Stimulated activated CD8-positive, alpha-beta memory T cell treated with anti-CD3 and anti-CD28 coated beads, Interleukin-7, amount 100 ng/mL, for 4 hours (primary cell): ENCODE data around the gene DOCK4.

ENCODE experiments used
- DNase-seq, 2 donors: peaks; one replicate each; pipeline ENCODE4 v3.0.0-alpha.2; 2020; ENCODE audit warnings: low read depth in 2 of 2

DOCK4 gene

DNA sequence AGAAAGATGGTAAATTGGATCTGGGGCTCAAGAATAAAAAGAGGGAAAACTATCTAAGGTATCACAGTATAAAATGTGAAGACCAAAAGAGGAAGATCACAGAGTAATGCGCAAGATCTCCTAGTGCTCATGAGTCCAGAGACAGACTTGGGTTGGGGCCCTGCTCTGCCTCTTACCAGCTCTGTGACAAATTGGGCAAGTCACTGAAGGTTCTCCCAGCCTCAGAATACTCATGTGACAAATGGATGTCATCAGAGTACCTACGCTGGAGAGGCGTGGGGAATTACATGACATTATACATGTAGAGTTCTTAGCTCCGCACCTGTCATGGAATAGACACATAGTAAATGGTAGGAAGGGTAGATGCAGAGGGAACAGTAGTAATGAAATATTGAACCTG lies 124.4 kb downstream of the DOCK4 start:
- DNase-seq = no peak

DNA sequence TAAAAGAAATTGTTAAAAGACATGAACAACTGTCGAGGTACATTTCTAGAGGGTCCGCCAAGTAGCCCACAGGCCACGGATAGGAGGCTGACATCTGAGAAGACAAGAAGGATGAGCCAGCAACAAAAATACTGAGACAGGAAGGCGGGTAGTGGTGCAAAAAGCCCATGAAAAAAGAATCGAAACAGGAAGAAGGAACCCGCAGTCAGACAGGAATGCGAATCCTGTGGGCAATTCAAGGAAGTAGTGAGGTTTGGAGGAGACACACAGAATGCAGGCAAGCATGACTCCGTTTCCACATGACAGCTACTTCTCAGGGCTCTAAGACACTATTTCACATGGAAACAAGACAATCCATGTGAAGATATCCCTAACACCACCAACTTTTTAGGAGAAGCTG lies 125.2 kb downstream of the DOCK4 start:
- no peak for DNase-seq

DNA sequence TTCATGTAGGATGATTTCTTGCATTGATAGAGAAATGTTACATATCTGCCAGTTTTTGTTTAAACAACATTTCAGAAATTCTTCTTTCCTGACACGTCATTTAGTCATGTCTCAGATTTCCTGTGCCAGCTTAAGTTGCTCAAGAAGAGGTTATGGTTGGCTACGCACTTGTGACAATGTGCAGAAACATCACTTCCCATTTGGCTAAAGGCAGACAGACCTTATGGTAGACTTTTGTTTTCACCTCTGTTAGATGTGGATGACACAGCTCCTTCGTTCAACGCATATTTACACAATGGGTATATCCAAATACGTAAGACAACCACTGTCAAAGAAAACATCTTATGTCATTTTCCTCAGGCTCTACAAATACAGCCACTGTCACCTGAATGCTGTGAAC lies 125.8 kb downstream of the DOCK4 start:
- no peak for DNase-seq

DNA sequence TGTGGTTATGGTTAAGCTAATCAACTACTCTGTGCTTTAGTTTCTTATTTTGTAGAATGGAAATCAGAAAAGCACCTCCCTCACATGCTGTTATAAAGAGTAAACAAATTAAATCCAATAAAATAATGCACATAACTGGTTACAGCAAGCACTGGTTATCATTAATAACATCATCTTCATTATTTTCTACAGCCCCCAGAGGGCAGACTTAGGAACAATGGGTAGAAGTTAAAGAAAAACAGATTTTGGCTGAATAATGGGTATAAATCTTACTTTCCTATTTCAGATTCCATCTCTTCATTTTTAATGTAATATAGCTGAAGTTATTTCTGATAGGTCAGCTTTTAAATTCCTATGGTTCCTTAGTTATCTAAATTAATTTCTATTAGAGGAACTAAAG lies 126.5 kb downstream of the DOCK4 start:
- DNase-seq = no peak

DNA sequence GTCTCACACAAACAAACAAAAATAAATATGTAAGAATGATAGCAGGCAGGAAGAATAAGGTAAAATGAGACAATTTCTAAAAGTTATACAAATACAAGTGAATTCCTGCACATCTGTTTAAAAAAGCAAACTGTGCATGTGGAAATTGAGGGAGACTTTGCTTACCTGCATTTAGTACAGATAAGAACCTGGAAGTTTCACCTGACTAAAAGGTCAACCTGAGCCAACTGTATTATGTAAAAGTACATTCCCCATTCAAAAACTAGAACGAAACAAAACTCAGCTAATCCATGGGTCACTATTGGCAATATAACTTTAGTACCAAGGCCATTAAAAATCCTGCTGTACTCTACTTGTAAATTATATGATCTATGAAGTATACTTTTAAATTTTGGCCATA lies 127.1 kb downstream of the DOCK4 start:
- no peak for DNase-seq

DNA sequence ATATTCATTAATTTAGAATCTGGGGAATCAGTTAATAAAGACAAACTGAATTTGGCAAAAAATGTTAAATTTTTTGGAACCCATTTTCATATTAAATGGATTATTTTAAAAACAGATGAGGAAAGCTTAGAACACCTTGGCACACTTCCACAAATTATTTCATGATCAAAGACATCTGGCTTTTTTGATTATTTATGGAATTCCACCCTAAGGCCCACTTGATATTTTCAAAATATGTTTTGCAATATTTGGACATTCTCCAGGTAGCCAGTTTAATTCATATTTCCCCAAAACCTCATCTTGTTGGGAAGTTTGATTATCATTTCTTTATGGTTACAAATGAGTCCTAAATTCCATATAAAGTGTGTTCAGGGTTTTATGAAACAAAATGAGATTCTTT lies 129.9 kb downstream of the DOCK4 start:
- DNase-seq = no peak

DNA sequence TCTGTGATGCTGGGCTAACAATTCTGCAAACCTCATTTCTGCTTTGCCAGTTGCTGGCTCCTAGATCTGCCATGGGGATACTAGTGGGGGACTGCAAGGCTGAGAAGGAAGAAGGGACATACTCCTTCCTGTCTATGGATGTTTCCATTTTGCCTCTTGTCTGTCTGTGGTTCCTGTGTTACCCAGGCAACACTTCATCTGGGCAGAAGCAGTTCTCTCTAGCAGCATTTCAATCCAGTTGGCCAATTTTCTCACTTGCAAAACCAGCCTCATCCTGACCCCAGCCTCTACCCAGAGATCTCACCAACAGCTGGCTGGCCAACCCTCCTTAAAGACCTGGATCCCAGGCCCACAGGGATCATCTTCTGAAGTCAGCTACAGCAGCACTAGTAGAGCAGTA lies 131.7 kb downstream of the DOCK4 start:
- DNase-seq = no peak

DNA sequence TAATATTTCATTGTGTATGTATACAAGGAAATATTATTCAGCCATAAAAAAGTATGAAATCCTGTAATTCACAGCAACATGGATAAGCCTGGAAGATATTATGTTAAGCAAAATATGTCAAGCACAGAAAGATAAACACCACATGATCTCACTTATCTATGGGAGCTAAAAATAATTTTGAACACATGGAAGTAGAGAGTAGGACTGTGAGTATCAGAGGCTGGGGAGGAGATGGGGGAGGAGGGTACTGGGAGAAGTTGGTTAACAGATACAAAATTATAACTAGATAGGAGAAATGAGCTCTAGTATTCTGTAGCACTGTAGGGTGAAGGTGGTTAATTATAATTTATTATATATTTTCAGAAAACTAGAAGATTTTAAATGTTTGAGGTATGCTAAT lies 132.7 kb downstream of the DOCK4 start:
- no peak for DNase-seq

DNA sequence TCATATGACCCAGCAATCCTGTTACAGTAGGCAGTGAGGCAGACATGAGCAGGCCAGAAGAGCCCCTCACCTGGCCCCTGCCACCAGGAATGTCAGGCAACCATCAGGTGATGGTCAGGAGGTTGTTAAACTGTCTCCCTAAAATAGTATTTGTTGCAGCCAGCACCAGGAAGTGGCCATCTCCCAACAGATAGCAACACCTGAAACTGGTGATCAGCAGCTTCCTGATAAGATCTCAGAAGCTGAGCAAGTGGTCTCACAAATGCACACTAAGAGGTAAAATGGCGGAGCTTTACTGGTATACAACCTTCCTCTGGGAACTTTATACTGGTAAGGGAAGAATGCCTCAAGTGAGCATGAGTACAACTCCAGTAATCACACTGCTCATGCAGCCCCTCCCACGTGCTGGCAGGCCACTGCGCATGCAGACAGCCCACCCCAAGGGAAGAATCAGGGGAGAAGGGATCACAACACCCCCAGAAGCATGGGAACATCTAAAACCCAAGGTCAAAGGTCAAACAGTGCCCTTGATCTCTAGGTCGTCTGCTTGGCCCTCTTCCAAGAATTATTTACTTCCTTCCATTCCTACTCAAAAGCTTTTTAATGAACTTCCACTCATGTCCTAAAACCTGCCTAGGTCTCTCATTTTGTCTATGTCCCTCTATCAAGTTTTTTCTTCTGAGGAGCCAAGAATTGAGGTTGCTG lies 133.5 kb downstream of the DOCK4 start:
- no peak for DNase-seq

DNA sequence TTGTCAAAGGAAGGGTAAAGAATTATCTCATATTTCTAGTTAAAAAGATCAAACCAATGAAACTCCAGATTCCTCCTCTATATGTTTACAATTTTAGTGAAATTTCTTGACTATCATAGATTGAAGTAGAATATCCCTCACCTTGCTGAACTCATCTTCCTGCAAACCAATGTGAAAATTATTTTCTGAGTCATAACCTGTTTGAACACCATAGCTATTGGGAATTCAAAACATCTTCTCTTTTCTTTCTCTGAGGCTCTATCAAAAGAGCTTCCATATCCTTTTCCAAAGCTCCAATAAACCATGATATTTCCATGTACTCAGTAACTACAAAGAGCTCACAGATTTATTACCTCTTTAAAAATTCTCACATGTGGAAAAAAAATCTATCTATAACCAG lies 134.3 kb downstream of the DOCK4 start:
- DNase-seq = no peak

DNA sequence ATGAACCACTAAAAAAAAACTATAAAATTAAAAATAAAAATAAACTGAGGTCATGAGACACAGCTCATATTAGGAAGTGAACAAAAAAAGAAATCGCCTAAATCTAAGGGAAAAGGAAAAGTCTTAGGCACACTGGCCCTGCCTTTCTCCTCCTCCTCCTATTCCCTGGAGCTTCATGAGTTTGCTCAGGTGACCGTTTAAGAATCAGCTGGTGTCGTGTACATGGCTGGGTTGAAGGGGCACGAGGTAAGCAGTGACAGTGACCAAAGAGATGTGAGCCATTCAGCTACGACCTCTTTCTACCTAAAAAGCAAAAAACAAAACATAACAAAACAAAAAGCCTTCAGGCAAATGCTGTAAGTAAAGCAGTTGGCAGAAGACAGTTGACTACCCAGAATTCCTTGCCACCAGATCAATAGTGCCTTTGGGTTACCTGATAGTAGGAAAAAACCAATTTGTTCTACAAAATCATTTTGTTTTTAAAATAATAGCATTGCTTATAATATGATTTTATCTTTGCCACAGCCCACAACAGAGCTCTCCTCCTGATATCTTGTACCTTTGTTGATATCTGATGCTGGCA lies 135.4 kb downstream of the DOCK4 start:
- DNase-seq = no peak

DNA sequence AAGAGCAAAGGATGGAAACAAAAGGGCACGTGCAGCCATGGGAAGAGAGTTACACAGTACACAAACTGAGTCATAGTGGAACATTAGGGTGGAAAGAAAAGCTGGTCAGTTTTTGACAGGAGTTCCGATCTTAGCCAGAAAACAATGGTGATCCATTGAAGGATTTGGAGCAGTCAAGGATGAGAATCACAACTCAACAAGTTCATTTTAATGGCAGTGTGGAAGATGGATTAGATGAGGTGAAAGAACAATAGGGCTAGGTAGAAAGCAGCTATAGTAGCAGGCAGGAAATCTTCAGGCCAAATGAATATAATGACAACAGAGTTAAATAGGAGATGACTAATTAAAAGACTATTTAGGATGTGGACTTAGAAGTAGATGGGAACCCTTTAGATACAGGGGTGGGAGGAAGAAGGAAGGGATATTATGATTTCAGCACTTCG lies 136.3 kb downstream of the DOCK4 start:
- no peak for DNase-seq

DNA sequence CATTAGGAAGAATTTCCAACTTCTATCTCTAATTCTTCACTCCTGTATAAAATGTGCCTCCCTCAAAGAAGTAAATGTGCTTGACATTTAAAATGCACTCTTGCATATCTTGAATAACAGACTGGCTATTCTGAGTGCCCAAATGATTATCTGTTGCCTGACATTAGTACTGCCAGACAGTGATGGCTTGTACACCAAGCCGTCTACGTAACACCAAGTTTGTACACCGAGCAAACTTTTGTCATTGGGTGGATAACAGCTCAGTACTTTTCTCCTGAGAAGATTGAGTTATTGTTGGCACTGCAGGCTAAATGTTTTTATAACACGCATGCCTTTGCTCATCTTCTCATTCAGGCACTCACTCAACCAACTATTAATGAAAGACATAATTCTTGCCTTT lies 137.2 kb downstream of the DOCK4 start:
- DNase-seq = no peak

DNA sequence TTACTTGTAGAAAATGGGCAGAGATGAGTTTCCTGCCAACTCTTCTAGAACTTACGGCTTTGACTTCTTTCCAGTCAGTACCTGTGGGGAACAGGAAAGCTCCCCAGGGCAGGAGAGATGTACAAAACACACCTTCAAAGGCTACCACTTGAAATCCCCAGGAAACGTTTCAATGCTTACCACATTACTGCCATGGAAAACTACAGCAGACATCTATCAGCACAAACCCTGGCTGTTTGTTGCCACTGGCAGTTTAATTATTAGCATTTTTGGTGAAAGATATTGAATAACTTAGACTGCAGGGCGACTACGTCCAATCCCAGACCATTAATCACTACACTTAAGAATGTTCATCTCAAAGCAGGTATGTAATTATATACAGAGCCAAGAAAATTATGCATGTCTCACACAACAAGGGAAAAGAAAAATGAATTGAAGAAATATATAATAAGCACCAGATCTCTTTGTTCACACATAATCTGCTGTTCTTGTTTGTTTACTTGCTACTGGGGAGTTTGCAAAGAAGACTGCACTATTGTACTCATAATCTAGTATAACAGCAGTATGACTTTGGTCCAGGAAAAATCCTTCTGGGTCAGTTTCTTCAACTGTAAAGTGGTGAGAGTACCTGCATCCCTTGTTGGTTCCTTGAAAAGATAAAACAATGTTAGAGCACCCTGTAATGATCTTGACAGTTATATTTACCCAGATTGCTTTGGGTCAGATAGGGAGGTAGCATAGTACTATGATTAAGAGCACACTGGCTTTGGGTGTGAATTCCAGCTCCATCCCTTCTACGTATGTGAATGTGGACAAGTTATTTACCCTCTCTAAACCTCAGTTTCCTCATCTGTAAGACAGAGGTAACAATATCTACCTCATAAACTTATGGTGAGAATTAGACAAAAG lies 138.3 kb downstream of the DOCK4 start:
- no peak for DNase-seq

DNA sequence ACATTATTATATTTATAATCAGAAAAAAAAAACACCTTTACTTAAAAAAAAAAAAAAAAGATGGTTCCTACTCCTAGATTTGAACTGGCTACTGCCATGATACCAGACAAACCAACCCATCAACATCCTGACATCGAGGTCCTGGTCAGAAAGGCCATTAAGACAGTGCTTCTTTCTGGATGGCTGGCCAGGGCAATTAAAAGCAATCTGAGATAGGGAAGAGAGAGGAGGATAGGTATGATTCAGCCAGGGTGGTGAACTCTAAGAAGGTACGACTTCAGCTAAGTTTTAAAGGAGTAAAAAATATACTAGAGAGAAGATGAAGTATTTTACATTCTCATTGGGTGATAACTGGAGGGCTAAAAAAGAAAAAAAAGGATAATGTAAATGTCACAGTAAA lies 139.0 kb downstream of the DOCK4 start:
- DNase-seq = no peak

DNA sequence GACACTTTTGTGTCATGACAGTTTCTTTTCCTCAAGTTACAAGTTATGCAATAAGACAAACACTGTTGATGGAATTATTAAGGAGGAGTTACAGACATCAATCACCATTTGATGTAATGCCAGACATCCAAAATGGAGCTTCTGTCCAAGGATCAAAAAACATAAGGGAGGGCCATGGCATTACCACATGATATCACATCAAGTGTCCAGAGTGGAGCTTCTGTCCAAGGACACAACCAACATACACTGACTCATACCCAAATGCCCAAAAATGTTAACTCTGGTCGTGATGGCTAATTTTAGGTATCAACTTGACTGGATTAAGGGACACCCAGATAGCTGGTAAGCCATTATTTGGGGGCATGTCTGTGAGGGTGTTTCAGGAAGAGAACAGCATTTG lies 140.4 kb downstream of the DOCK4 start:
- no peak for DNase-seq

DNA sequence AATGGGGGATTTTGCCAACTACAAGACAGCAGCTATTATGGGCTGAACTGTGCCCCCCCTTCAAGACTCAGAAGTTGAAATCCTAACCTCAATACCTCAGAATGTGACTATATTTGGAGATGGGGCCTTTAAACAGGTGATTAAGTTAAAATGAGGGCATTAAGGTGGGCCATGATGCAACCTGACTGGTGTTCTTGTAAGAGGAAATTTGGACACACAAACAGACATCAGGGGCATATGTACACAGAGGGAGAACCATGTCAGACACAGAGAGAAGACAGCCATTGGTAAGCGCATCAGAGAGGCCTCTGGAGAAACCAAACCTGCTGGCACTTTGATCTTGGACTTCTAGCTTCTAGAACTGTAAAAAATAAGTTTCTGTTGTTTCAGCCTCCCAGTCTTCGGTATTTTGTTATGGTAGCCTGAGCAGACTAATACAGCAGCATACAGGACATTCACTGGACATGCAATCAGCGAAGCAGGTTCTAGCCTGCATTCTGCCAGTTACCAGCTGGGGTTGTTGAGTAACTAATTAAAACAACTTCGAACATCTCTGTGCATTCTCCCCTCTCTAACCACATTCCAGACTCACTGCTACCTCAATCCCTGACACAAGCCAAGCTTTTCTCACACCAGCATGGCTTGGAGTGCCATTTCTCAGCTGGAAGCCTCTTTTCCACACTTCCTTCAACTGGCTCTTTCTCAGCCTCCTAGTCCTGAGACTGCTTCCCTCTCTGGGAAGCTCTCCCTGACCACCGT lies 141.4 kb downstream of the DOCK4 start:
- DNase-seq = no peak

DNA sequence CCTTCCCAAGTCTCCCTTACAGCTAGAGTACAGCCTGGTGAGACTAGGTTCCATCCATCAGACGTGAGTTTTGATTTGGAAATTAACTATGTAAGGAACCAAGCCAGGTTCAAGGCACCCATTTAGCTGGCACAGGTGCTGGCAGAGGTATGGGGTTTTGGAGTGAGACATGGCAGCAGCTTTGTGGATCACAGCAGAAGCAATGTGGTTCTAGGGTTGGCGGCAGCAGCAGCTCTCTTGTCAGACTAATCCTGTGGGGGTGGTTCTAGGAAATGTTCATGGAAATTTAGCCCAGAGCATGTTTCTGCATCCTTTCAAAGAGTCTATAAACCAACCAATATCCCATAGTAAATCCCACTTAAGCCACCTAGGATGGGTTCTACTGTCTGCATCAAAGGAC lies 142.2 kb downstream of the DOCK4 start:
- DNase-seq = no peak

DNA sequence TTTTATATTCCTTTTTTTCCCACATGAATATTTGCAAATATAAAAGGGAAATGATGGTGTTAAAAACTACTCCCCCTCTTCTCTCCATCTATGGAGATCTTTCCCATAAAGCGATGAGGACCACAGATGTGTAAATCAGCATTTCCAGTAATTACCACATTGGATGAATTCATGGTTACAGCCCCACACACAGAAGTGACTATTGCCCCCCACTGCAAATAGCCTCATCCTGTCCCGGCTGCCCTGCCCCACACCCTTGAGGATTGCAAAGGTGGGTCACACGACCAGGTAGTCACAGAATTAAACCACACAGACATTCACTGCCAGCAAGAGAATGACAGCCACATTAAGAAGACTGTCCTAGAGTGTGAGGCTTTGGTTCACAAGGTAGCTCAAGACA lies 145.1 kb downstream of the DOCK4 start:
- no peak for DNase-seq

DNA sequence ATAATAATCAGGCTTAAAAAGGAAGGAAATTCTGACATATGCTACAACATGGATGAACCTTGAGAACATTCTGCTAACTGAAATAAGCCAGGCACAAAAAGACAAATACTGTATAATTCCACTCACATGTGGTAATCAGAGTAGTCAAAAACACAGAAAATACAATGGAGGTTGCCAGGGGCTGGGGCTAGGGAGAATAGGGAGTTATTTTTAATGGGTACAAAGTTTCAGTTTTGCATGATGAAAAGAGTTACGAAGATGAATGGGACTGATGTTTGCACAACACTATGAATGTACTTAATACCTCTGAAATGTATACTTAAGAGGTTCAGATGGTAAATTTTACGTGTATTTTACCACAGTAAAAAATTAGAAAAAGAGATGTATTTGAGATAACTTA lies 145.6 kb downstream of the DOCK4 start:
- DNase-seq = no peak

DNA sequence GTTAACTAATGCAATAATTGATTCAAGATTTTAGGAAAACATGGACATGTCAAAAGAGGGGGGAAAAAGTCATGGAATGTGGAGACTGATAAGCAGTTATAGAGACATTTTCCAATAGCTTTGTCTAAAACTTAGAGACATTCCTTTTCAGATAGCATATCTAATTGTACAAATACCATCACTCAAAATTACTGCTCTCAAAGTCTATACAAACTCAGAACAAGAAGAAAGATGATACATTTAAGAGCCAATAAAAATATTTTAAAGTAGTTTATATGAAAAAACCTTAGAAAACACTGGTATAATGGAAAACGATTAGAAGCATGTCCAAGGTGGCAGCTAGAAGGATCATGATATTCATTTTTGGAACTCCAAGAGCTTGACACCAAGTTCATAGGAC lies 146.5 kb downstream of the DOCK4 start:
- DNase-seq = no peak

DNA sequence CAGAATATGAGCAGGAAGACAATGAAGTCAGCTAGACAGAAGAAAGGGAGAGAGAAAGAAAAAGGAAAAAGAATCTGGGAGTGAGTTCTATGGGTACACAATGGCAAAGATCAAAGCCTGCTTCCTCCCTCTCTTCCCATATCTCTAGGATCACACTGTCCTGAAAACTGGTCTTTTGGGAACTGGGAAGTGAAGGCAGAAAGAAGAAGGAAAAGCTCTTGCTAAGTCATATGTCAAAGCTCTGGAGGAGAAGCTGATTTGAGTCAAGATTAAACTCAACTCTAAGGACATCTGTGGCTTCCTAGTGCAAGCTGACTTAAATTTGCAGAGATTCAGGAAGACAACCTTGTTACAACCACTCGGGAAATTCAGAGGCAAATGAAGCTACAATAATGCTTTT lies 147.5 kb downstream of the DOCK4 start:
- no peak for DNase-seq
